Gastroesophageal sphincter (tissue), 3 donors: Measurements from ENCODE around the gene IFT122.

Experiments used
- POLR2A ChIP-seq, 2 donors: fragments of 450-650 bp; IDR thresholded peaks; one replicate each; pipeline ENCODE4 v1.6.1; 2017; ENCODE audit warnings: antibody characterized with exemption in 2 of 2, mild to moderate bottlenecking in 2 of 2, moderate library complexity in 1 of 2
- TF ChIP-seq, protein P1 (sequence below), 4 experiments: fragments of 200-600 bp in 2 of 4; fragments of 450-650 bp in 2 of 4; sonication (generic) in 1 of 4; IDR thresholded peaks; one replicate each; pipeline ENCODE4 v1.5.1; 2017 to 2019; ENCODE audit warnings: antibody characterized with exemption in 4 of 4, mild to moderate bottlenecking in 2 of 4, moderate library complexity in 2 of 4

- TF ChIP-seq POLR2A (IDR thresholded peaks at IDR 0.05): no peak
- TF ChIP-seq, protein P1, sequence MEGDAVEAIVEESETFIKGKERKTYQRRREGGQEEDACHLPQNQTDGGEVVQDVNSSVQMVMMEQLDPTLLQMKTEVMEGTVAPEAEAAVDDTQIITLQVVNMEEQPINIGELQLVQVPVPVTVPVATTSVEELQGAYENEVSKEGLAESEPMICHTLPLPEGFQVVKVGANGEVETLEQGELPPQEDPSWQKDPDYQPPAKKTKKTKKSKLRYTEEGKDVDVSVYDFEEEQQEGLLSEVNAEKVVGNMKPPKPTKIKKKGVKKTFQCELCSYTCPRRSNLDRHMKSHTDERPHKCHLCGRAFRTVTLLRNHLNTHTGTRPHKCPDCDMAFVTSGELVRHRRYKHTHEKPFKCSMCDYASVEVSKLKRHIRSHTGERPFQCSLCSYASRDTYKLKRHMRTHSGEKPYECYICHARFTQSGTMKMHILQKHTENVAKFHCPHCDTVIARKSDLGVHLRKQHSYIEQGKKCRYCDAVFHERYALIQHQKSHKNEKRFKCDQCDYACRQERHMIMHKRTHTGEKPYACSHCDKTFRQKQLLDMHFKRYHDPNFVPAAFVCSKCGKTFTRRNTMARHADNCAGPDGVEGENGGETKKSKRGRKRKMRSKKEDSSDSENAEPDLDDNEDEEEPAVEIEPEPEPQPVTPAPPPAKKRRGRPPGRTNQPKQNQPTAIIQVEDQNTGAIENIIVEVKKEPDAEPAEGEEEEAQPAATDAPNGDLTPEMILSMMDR (IDR thresholded peaks at IDR 0.05): no peak
Measured at GRCh38 chr3:129402210-129402609, 37.8 kb upstream of the IFT122 start.
